ENCODE data around the gene FNIP2. TPM values are rescaled to one million over a fixed set of nuclear protein-coding genes. Genes with fewer than 3 reads are reported as not detected.

Gene FNIP2
- polyA plus RNA-seq, 1 of the 3 experiments (the other 2 are of a cell fraction), result 0.97 TPM

GRCh38 chr4:158810487-158811215, 41.8 kb downstream of the FNIP2 start (continued):
- TF ChIP-seq REST (IDR thresholded peaks at IDR 0.05; ENCODE audit: low read depth, low read length), result peak; percentile 64
- TF ChIP-seq MEF2A (IDR thresholded peaks at IDR 0.05; ENCODE audit: borderline replicate concordance, low read depth), result peak; percentile 19; the same call in 1 of the 2 replicates
- TF ChIP-seq NRF1 (IDR thresholded peaks at IDR 0.05; ENCODE audit: low read depth, low read length), result no peak
- no peak for TF ChIP-seq MXI1 (IDR thresholded peaks at IDR 0.05; ENCODE audit: low read depth, low read length)
- peak; percentile 60 for TF ChIP-seq JUND (IDR thresholded peaks at IDR 0.05)
- TF ChIP-seq TCF12 (IDR thresholded peaks at IDR 0.05), result peak; percentile 35; the same call in 1 of the 2 replicates
- 0 out of 2 replicates have a peak, but pooled peaks have one; percentile 3 for TF ChIP-seq USF1 (IDR thresholded peaks at IDR 0.05; ENCODE audit: borderline replicate concordance, low read depth)
- TF ChIP-seq GATA2 (CRISPR knock-in tag; IDR thresholded peaks at IDR 0.05), result no peak
- TF ChIP-seq NFIC (IDR thresholded peaks at IDR 0.05; ENCODE audit: borderline replicate concordance), result peak; percentile 19; the same call in 1 of the 2 replicates
- TF ChIP-seq MAX (IDR thresholded peaks at IDR 0.05; ENCODE audit: low read depth), result no peak
- TF ChIP-seq FOXM1 (IDR thresholded peaks at IDR 0.05; ENCODE audit: low read depth), result no peak
- TF ChIP-seq RAD21 (IDR thresholded peaks at IDR 0.05; ENCODE audit: low read length), result no peak
- TF ChIP-seq CTCF (IDR thresholded peaks at IDR 0.05), result no peak
- TF ChIP-seq PBX3 (IDR thresholded peaks at IDR 0.05), result peak; percentile 57
- no peak for TF ChIP-seq USF2 (IDR thresholded peaks at IDR 0.05; ENCODE audit: borderline replicate concordance, low read depth, low read length)
- no peak for TF ChIP-seq SIN3A (IDR thresholded peaks at IDR 0.05; ENCODE audit: borderline replicate concordance, low read depth, low read length)
- no peak; the same call in 1 of the 2 replicates for TF ChIP-seq RXRA (IDR thresholded peaks at IDR 0.05; ENCODE audit: borderline replicate concordance, low read depth)
- 0 out of 2 replicates have a peak, but pooled peaks have one; percentile 12 for TF ChIP-seq YY1 (IDR thresholded peaks at IDR 0.05; ENCODE audit: low read depth)

Data from SK-N-SH (cell line).